ENCODE results near the gene PRPF8. TPM values are rescaled to one million over a fixed set of nuclear protein-coding genes. Genes with fewer than 3 reads are reported as not detected.

PRPF8 gene
- total and polyA plus RNA-seq, 2 experiments from 2014 or later = 178 to 246 TPM

- Histone ChIP-seq H3K4me2 (no peak overlapping the region), H2AFZ (no peak overlapping the region), H3K36me3 (ENCODE audit: insufficient read depth) (no peaks in the 10 kb centered on the region), H3K4me3 (no peak overlapping the region), H3K9me2 (ENCODE audit: insufficient read depth) (no peaks in the 10 kb centered on the region), H3K4me1 (ENCODE audit: insufficient read depth) (peaks cover 8% of the 10 kb centered on the region), H4K20me1 (replicated peaks; ENCODE audit: insufficient read depth) (no peaks in the 10 kb centered on the region), H3F3A (replicated peaks; ENCODE audit: low read depth) (no peaks in the 10 kb centered on the region), H3K27me3 (ENCODE audit: insufficient read depth) (no peaks in the 10 kb centered on the region), H3K27ac (ENCODE audit: low read depth) (no peak overlapping the region), H3K79me2 (replicated peaks; ENCODE audit: insufficient read depth) (no peaks in the 10 kb centered on the region)
- no peak for TF ChIP-seq JUNB (IDR thresholded peaks at IDR 0.05; ENCODE audit: unreplicated experiment)
- no peak for TF ChIP-seq POLR2AphosphoS5 (IDR thresholded peaks at IDR 0.05; ENCODE audit: low read depth)
- TF ChIP-seq EZH2 (IDR thresholded peaks at IDR 0.05; ENCODE audit: low read depth, unreplicated experiment) = no peak
- no peak for TF ChIP-seq ZNF114 (CRISPR knock-in tag; IDR thresholded peaks at IDR 0.05)
- no peak for TF ChIP-seq CREB1 (CRISPR knock-in tag; IDR thresholded peaks at IDR 0.05; ENCODE audit: low read depth)
- TF ChIP-seq EZH2phosphoT487 (IDR thresholded peaks at IDR 0.05; ENCODE audit: unreplicated experiment) = no peak
- TF ChIP-seq ZNF462 (CRISPR knock-in tag; IDR thresholded peaks at IDR 0.05) = no peak
- no peak for TF ChIP-seq ETS1 (IDR thresholded peaks at IDR 0.05)
- TF ChIP-seq REST (IDR thresholded peaks at IDR 0.05; ENCODE audit: unreplicated experiment) = no peak
- TF ChIP-seq CTCF (conservative IDR thresholded peaks at IDR 0.05; ENCODE audit: low read depth in 2 of 2) = no peak
- no peak for TF ChIP-seq ZNF331 (CRISPR knock-in tag; IDR thresholded peaks at IDR 0.05; ENCODE audit: low read depth)
- TF ChIP-seq STAT1 (IDR thresholded peaks at IDR 0.05; ENCODE audit: unreplicated experiment) = no peak
- peak; percentile 0 for DNase-seq (ENCODE audit: low spot score)
- ATAC-seq = no peak
- H3K27me3 Mint-ChIP-seq (ENCODE audit: insufficient read depth, low read depth, poor library complexity) = peaks cover 12% of the 10 kb centered on the region
- H3K27ac Mint-ChIP-seq = no peak overlapping the region
- no peak overlapping the region for H3K4me3 Mint-ChIP-seq
- peaks cover 10% of the 10 kb centered on the region for H3K4me1 Mint-ChIP-seq
- no peaks in the 10 kb centered on the region for H3K9me3 Mint-ChIP-seq
- H3K36me3 Mint-ChIP-seq (ENCODE audit: low read depth) = peaks cover 1% of the 10 kb centered on the region; the same call in 2 of the 3 replicates
Measured at GRCh38 chr17:1607971-1608320, 76.7 kb downstream of the PRPF8 start.
